ENCODE measurements around the gene DCDC1.

Gene DCDC1

GRCh38 chr11:31369348-31370329 is at the start of gene DCDC1, which contains the start of gene DNAJC24:
Gene DCDC1, minus strand, starts transcription at chr11:31369739. Its CDS starts 41,459 bp downstream, at chr11:31328280.
Gene DNAJC24, plus strand, starts transcription at chr11:31369860. Its CDS starts 889 bp downstream, at chr11:31370749.
- peak; percentile 91 for DNase-seq (ENCODE audit: low spot score)

GRCh38 chr11:31419138-31419537 is 49.6 kb upstream of the DCDC1 start:
- DNase-seq (ENCODE audit: low spot score) = no peak

- DNase-seq (ENCODE audit: low spot score) = no peak
Observed at GRCh38 chr11:31417816-31418215, 48.3 kb upstream of the DCDC1 start.

- no peak for DNase-seq (ENCODE audit: low spot score)
Observed at GRCh38 chr11:31417357-31417756, 47.8 kb upstream of the DCDC1 start.

GRCh38 chr11:31415435-31415834 is 45.9 kb upstream of the DCDC1 start:
- DNase-seq (ENCODE audit: low spot score) = no peak

GRCh38 chr11:31414338-31414737 is 44.8 kb upstream of the DCDC1 start:
- no peak for DNase-seq (ENCODE audit: low spot score)

GRCh38 chr11:31412946-31413345 is 43.4 kb upstream of the DCDC1 start:
- DNase-seq (ENCODE audit: low spot score) = no peak

GRCh38 chr11:31408201-31408600 is 38.7 kb upstream of the DCDC1 start:
- DNase-seq (ENCODE audit: low spot score) = no peak

- DNase-seq (ENCODE audit: low spot score) = no peak
Observed at GRCh38 chr11:31404614-31405013, 35.1 kb upstream of the DCDC1 start.

GRCh38 chr11:31397239-31397834 is 27.8 kb upstream of the DCDC1 start:
- peak; percentile 22 for DNase-seq (ENCODE audit: low spot score)

GRCh38 chr11:31387379-31387778 is 17.8 kb upstream of the DCDC1 start:
- DNase-seq (ENCODE audit: low spot score) = no peak

GRCh38 chr11:31383116-31383515 is 13.6 kb upstream of the DCDC1 start:
- no peak for DNase-seq (ENCODE audit: low spot score)

- no peak for DNase-seq (ENCODE audit: low spot score)
Observed at GRCh38 chr11:31375879-31376278, 6.3 kb upstream of the DCDC1 start.

- DNase-seq (ENCODE audit: low spot score) = no peak
Observed at GRCh38 chr11:31366795-31367194, 2.7 kb downstream of the DCDC1 start.

- no peak for DNase-seq (ENCODE audit: low spot score)
Observed at GRCh38 chr11:31361743-31362142, 7.8 kb downstream of the DCDC1 start.

- DNase-seq (ENCODE audit: low spot score) = no peak
Observed at GRCh38 chr11:31355817-31356216, 13.7 kb downstream of the DCDC1 start.

- DNase-seq (ENCODE audit: low spot score) = no peak
Observed at GRCh38 chr11:31355131-31355530, 14.4 kb downstream of the DCDC1 start.

- no peak for DNase-seq (ENCODE audit: low spot score)
Observed at GRCh38 chr11:31351168-31351567, 18.4 kb downstream of the DCDC1 start.

GRCh38 chr11:31340903-31341572 is 28.5 kb downstream of the DCDC1 start:
- no peak for DNase-seq (ENCODE audit: low spot score)

GRCh38 chr11:31337806-31338205 is 31.7 kb downstream of the DCDC1 start:
- DNase-seq (ENCODE audit: low spot score) = no peak

GRCh38 chr11:31328697-31329096 is 40.8 kb downstream of the DCDC1 start:
- no peak for DNase-seq (ENCODE audit: low spot score)

GRCh38 chr11:31327417-31327816 is 42.1 kb downstream of the DCDC1 start:
- DNase-seq (ENCODE audit: low spot score) = no peak

Data from globus pallidus (tissue), 1 donor.